NCI-H1048 (cell line): ENCODE measurements around the gene ZNF318.

Experiments
- DNase-seq: peaks from one replicate; lab custom pipeline; 2025; lab: John Stamatoyannopoulos, UW

The ZNF318 gene

DNA sequence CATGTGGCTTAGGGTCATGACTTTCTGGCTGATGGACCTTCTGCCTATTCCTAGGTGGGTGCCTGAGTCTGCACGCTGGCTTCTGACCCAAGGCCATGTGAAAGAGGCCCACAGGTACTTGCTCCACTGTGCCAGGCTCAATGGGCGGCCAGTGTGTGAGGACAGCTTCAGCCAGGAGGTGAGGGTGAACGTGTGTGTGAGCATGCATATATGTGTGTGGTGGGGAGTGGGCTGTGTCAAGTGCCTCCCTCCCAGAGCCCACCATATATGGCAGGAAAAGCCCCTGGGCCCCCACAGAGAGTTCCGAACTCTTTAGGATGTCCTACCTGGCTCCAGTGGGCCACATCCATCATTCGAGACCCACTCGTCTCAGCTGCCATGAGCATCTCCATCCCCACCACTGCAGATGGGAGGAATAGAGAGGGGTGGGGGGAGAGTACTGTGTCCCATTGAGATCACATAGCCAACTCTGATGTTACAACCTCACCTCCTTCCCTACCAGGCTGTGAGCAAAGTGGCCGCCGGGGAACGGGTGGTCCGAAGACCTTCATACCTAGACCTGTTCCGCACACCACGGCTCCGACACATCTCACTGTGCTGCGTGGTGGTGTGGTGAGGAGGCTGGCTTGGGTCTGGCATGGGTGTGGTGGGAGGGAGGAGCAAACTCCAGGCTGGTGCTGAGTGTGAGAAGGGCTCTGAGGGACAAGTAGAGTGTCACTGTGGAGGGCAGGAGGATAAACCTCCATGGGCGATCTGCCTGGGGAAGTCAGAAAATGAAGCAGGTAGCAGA lies 68.2 kb downstream of the ZNF318 start:
- no peak for DNase-seq

- DNase-seq, result no peak
Measured at GRCh38 chr6:43299338-43300293, 69.8 kb downstream of the ZNF318 start.

DNA sequence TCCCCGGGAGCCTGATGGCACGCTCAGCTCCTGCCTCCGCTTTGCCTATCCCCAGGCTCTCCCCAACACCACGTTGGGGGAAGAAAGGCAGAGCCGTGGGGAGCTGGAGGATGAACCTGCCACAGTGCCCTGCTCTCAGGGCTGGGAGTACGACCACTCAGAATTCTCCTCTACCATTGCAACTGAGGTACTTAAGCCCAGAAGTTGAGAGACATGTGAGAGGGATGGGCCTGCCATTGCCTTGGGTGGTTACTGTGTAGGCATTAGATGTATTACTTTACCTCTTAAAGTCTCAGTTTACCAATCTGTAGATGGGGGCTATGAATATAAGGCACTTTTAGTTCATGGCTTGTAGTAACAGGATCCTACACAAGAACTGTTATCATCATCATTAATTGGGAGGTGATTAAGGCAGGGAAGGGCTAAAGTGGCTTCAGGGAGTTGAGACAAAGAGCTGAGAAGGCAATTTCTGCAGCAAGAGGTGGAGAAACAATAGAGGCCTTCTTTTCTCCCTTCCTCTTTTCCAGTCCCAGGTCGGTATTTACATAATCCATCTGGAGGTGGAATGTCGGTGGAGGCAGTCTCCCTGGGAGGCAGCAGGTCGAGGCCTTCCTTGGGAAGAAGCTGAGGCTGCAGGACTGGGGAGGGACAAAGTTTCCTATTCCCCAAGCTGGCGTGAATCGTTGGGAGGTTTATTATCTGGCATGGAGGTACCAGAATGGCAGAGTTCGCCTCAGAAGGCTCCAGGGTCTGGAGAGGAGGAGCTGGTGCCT lies 70.7 kb downstream of the ZNF318 start:
- no peak for DNase-seq

DNA sequence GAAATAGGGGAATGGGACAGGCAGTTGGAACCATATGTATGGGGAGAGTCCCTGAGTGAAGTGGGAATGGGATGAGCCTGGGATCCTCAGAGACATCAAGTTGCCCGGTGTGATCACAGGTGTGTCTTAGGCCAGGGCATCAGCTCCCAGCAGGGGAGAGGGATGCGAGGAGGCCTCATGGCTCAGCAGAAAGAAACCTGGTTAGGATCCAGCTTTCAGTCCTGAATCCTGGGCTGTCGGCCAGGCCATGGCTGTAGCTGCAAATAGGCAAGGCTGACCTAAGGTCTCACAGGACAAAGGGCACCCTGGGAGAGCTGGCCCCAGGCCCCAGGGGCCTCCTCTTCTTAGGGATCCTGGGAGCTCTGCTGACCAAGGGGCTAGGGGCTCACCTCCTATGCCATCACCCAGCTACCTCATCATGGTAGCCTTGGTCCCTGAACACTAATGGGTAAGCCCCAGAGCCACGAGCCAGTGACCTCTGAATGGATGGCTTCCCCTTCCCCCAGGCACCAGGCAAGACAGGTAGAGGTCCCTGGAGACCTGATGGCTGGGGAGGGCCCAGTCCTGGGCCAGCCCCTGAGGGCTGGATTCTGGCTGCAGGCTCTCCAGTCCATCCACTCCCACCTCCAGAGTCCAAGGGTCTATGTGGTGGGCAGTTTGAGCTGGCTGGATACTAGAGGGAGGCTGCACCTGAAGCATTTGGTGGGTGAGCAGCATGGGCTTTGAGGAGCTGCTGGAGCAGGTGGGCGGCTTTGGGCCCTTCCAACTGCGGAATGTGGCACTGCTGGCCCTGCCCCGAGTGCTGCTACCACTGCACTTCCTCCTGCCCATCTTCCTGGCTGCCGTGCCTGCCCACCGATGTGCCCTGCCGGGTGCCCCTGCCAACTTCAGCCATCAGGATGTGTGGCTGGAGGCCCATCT lies 71.5 kb downstream of the ZNF318 start, which contains the start of gene SLC22A7:
Gene SLC22A7, plus strand, starts transcription at position 617 of the 921 bp plus-strand sequence. Its CDS starts 99 bp downstream, at position 716.
- no peak for DNase-seq

DNA sequence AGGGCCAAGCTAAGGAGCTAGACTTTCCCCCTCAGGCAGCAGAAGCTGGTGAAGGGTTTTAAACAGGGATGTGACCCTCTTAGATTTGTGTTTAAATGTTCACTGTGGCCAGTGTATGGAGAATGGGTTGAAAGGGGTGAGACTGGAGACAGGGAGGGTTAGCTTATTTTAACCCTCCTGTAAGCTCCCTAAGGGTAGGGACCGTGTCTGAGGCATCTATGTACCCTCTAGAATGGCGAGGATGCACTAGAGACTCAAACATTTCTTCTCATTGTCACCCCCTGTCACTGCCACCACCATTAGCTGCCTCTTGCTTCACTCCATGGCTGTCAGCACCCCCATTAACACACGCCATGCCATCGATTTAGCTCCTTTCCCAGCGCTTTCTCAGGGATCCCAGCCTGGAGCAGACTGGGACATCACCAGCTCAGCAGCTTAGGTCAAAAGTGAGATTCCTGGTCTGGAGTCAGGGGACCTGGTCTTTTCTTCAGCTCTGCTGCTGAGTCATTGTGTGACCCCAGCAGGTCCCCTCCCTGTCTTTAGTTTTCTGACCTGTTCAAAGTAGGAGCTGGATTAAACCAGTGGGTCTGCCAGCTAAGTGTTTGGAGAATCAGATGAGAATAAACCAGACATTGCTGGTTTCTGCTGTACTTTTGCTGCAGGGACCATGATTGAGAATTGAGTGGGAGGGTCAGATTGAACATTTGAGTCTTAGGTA lies 72.5 kb downstream of the ZNF318 start:
- DNase-seq, result no peak

DNA sequence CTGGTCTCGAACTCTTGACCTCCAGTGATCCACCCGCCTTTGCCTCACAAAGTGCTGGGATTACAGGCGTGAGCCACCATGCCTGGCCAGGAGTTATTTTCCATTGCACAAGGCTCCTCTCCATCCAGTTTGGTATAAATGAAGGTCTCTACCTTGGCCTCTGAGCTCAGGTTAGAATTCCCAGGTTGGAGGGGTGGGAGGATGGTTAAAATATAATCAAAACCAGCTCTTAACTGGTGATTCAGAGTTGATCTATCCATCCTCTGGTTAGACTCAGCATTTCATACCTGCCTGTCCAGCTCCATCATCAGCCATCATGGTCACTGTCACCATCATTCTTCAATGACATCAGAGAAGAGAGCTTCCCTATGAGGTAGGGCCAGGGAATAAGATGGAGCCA lies 74.0 kb downstream of the ZNF318 start:
- DNase-seq, result no peak

GRCh38 chr6:43294536-43294935 lies 74.9 kb downstream of the ZNF318 start:
- DNase-seq, result no peak

DNA sequence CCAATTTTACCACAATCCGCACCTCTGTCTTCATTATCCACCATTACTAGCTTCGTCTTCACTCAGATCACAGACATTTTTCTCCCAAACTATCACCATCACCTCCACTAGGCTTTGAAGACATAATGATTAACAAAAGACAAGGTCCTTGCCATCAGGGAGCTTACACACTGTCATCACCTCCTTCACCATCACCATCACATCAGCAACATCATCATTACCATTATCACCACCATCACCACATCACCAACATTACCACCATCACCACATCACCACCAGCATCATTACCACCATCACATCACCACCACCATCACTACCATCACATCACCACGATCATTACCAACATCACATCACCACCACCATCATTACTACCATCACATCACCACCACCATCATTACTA lies 75.7 kb downstream of the ZNF318 start:
- DNase-seq, result no peak

DNA sequence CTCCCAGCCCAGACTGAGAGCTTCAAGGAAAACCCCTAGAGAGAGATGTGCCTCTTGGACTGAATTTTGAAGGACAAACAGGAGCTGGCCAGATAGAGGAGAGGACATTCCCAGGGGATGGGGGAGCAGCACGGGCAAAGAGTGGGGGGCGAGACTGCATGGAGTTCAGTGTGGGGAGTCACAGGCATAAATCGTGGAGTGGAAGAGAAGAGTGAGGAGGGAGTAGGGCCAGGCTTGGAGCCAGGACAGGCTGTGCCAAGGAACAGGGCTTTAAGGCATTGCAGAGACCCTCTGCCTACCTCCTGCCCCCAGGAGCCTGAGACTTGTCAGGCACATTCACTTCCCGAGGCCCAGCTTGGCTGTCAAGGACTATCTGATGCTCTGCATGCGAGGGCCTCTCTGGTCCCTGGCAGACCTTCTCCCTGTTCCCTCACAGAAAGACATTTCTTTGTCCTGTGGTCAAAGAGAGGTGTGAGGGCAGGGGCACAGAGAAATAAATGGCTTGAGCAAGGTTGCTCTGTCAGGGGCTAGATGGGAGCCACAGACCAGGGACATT lies 76.6 kb downstream of the ZNF318 start:
- no peak for DNase-seq

- DNase-seq, result no peak
Measured at GRCh38 chr6:43292341-43292740, 77.1 kb downstream of the ZNF318 start.

- DNase-seq, result no peak
Measured at GRCh38 chr6:43291708-43292107, 77.7 kb downstream of the ZNF318 start.

DNA sequence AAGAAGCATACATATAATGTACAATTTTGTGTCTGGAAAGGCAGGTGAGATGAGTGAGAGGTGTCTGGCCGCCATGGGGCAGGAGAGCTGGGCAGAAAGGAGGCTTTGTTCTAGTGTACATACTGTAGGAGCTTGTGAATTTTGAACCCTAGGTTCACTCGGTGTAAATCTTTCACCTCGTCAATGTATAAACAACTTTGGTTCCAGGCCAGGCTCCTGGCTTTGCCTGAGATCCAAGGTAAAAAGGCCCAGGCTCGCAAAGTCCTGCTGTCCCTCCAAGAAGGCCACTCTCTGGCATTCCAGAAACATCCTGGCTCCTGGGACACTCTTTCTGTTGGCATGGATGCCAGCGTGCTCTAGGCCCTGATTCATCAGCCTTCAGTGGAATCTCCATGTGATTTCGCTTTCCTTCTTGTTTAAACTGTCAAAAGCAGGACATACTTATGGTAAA lies 78.5 kb downstream of the ZNF318 start:
- no peak for DNase-seq

GRCh38 chr6:43290339-43290904 lies 79.0 kb downstream of the ZNF318 start:
- no peak for DNase-seq

GRCh38 chr6:43287717-43288679 lies 81.4 kb downstream of the ZNF318 start:
- no peak for DNase-seq

DNA sequence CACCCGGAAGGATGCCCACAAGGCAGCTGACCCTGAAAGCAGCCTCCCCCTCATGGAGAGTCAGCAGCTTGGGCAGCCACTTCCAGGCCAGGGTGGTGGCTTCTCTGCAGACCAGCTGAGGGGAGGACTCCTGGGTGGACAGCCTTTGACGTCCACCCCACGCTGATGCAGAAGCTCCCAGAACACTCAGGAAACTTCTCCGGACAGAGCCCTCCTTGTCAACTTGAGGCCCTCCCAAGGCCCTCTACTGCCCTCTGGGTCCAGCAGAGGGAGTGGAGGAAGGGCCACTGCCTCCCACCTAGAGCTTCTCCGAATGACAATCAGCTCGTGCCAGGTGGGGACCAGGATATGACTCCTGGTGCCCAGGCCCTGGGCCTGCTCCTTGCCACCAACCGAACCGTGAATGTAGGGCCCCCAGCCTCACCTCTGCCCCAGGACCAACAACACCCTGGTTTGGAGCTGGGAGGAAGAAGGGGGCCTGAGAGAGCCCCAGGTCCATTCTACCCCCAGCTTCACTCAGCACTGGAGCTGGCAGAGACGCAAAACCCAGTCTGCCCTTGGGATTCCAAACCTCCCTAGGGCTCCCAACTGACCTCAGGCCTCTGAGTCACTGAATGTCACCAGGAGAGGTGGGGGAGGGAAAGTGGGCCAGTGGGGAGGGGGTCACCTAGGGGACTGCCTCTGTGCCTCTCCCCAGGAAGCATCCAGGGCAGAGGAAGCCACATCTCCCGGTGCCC lies 82.3 kb downstream of the ZNF318 start:
- DNase-seq, result no peak

- no peak for DNase-seq
Measured at GRCh38 chr6:43286456-43286979, 82.9 kb downstream of the ZNF318 start.
